Thymus (tissue), 14 donors: ENCODE data around the gene NOXO1. TPM values are rescaled to one million over a fixed set of nuclear protein-coding genes. Genes with fewer than 3 reads are reported as not detected.

Experiments
- DNase-seq, 9 donors: peaks; one replicate each; pipeline ENCODE4 v3.0.0-alpha.2; 2013; ENCODE audit warnings: low spot score in 9 of 9, low read depth in 6 of 9, missing footprints in 1 of 9
- H3K27ac ChIP-seq, 2 donors: one replicate each; pipeline ENCODE4 v1.5.1; 2013; ENCODE audit warnings: control low read depth in 1 of 2, low read depth in 1 of 2, low read length in 1 of 2, mild to moderate bottlenecking in 1 of 2, moderate library complexity in 1 of 2
- H3K27me3 ChIP-seq, 2 donors: one replicate each; pipeline ENCODE4 v1.5.1; 2013; ENCODE audit warnings: low read length in 1 of 2; ENCODE audit not compliant: control insufficient read depth in 2 of 2, insufficient read depth in 1 of 2
- H3K36me3 ChIP-seq, 2 donors: one replicate each; pipeline ENCODE4 v1.5.1; 2013; ENCODE audit warnings: low read length in 1 of 2, mild to moderate bottlenecking in 1 of 2, moderate library complexity in 1 of 2; ENCODE audit not compliant: control insufficient read depth in 2 of 2, insufficient read depth in 2 of 2
- H3K4me1 ChIP-seq, 2 donors: one replicate each; pipeline ENCODE4 v1.5.1; 2013; ENCODE audit warnings: low read length in 2 of 2; ENCODE audit not compliant: control insufficient read depth in 2 of 2, insufficient read depth in 2 of 2
- H3K4me3 ChIP-seq, 2 donors: one replicate each; pipeline ENCODE4 v1.5.1; 2013; ENCODE audit warnings: low read length in 2 of 2, control low read depth in 1 of 2, mild to moderate bottlenecking in 1 of 2
- H3K9me3 ChIP-seq, 2 donors: one replicate each; pipeline ENCODE4 v1.5.1; 2013; ENCODE audit warnings: low read length in 1 of 2, mild to moderate bottlenecking in 1 of 2; ENCODE audit not compliant: control insufficient read depth in 2 of 2, insufficient read depth in 1 of 2
- WGBS: extraction: QIAGEN DNeasy Blood & Tissue Kit; methylation state at CpG from one replicate; pipeline ENCODE4 v1.1.7; 2013; 5-methylcytosine and 5-hydroxymethylcytosine counted together
- long read RNA-seq, 10 donors: transcript quantifications; one replicate each; lab custom pipeline, GENCODE V29; 2026
- polyA plus RNA-seq: library from polyadenylated mRNA; stranded (reverse); fragments of 200-250 nt; gene quantifications from one replicate; pipeline ENCODE4 v1.2.3, GENCODE V29; 2013
- total RNA-seq: library from RNA; stranded (reverse); fragments of 120-200 nt; gene quantifications from one replicate; pipeline ENCODE4 v1.2.4, GENCODE V29; 2013
- donor health status: healthy.

NOXO1 gene
- 2.2 TPM for total RNA-seq
- 5.7 TPM for polyA plus RNA-seq
- long read RNA-seq, donor 1, result 0 reads
- long read RNA-seq, donor 2, result 0 reads
- long read RNA-seq, donor 3, result 0 reads
- long read RNA-seq, donor 4, result 0 reads
- long read RNA-seq, donor 5, partial matches to known transcripts, result 0 of 1 reads
- long read RNA-seq, donor 5, other reads (novel, unspliced or antisense), result 0 of 1 reads
- long read RNA-seq, donor 6, result 0 reads
- long read RNA-seq, donor 7, partial matches to known transcripts, result 0 of 1 reads
- long read RNA-seq, donor 7, other reads (novel, unspliced or antisense), result 0 of 1 reads
- long read RNA-seq, donor 8, result 0 reads
- long read RNA-seq, donor 9, result 0 reads
- long read RNA-seq, donor 10, result 0 reads

- peaks cover 28 to 33% of the 10 kb centered on the region in 2 donors for H3K36me3 ChIP-seq
- H3K9me3 ChIP-seq, result peaks cover 2 to 25% of the 10 kb centered on the region in 2 donors
- H3K27ac ChIP-seq, result no peak within 1 kb of the TSS
- H3K27me3 ChIP-seq, result peaks cover 52 to 66% of the 10 kb centered on the region in 2 donors
- peaks cover 10 to 22% of the 10 kb centered on the region in 2 donors for H3K4me1 ChIP-seq
- WGBS, result 44% methylated on average over 6 of the region's 6 CpGs
- H3K4me3 ChIP-seq, result no peak within 1 kb of the TSS
- DNase-seq, result no peak
Measured at GRCh38 chr16:1981398-1981836, at the start of gene NOXO1. TSS of gene NOXO1 (minus strand) at chr16:1981469. CDS start at chr16:1981179, 290 bp downstream.

- H3K27ac ChIP-seq, result no peak overlapping the region
- no peaks in the 10 kb centered on the region for H3K36me3 ChIP-seq
- peaks cover 1 to 11% of the 10 kb centered on the region in 2 donors for H3K9me3 ChIP-seq
- H3K4me3 ChIP-seq, result no peak overlapping the region
- peaks cover 38 to 71% of the 10 kb centered on the region in 2 donors for H3K27me3 ChIP-seq
- peaks cover 4 to 36% of the 10 kb centered on the region in 2 donors for H3K4me1 ChIP-seq
- WGBS, result 96% methylated on average over 11 of the region's 11 CpGs
- DNase-seq, result no peak
Measured at GRCh38 chr16:2030036-2030435, 48.8 kb upstream of the NOXO1 start.

- no peaks in the 10 kb centered on the region for H3K36me3 ChIP-seq
- no peak overlapping the region for H3K4me3 ChIP-seq
- WGBS, result 98% methylated on average over 22 of the region's 22 CpGs
- H3K9me3 ChIP-seq, result peaks cover 1 to 11% of the 10 kb centered on the region in 2 donors
- no peak for DNase-seq
- no peak overlapping the region for H3K27ac ChIP-seq
- H3K27me3 ChIP-seq, result peaks cover 42 to 75% of the 10 kb centered on the region in 2 donors
- peaks cover 4 to 37% of the 10 kb centered on the region in 2 donors for H3K4me1 ChIP-seq
Measured at GRCh38 chr16:2029350-2029749, 48.1 kb upstream of the NOXO1 start.

GRCh38 chr16:2028620-2029220 lies 47.5 kb upstream of the NOXO1 start:
- no peak overlapping the region for H3K4me3 ChIP-seq
- WGBS, result 89% methylated on average over 18 of the region's 18 CpGs
- peaks cover 1 to 11% of the 10 kb centered on the region in 2 donors for H3K9me3 ChIP-seq
- peaks cover 7 to 38% of the 10 kb centered on the region in 2 donors for H3K4me1 ChIP-seq
- no peaks in the 10 kb centered on the region for H3K36me3 ChIP-seq
- no peak for DNase-seq
- H3K27ac ChIP-seq, result no peak overlapping the region
- peaks cover 46 to 79% of the 10 kb centered on the region in 2 donors for H3K27me3 ChIP-seq

GRCh38 chr16:2028146-2028545 lies 46.9 kb upstream of the NOXO1 start:
- 92% methylated on average over 3 of the region's 3 CpGs for WGBS
- DNase-seq, result no peak
- no peak overlapping the region for H3K27ac ChIP-seq
- H3K9me3 ChIP-seq, result peaks cover 1 to 11% of the 10 kb centered on the region in 2 donors
- H3K4me3 ChIP-seq, result no peak overlapping the region
- peaks cover 9 to 38% of the 10 kb centered on the region in 2 donors for H3K4me1 ChIP-seq
- no peaks in the 10 kb centered on the region for H3K36me3 ChIP-seq
- peaks cover 46 to 78% of the 10 kb centered on the region in 2 donors for H3K27me3 ChIP-seq

- H3K27me3 ChIP-seq, result peaks cover 46 to 77% of the 10 kb centered on the region in 2 donors
- peak overlapping the region in 1 of 2 donors; percentile 55 for H3K4me3 ChIP-seq
- 13% methylated on average over 76 of the region's 76 CpGs for WGBS
- no peaks in the 10 kb centered on the region for H3K36me3 ChIP-seq
- peaks cover 12 to 35% of the 10 kb centered on the region in 2 donors for H3K4me1 ChIP-seq
- H3K9me3 ChIP-seq, result peaks cover 1 to 11% of the 10 kb centered on the region in 2 donors
- no peak for DNase-seq
- peak overlapping the region in 1 of 2 donors; percentile 13 for H3K27ac ChIP-seq
Measured at GRCh38 chr16:2027024-2028010, 46.0 kb upstream of the NOXO1 start.

GRCh38 chr16:2026461-2027023 lies 45.3 kb upstream of the NOXO1 start, which contains the start of gene NHERF2:
TSS of gene NHERF2 (plus strand) at chr16:2026902. CDS start at chr16:2027006, 104 bp downstream.
- H3K4me1 ChIP-seq, result peaks cover 12 to 33% of the 10 kb centered on the region in 2 donors
- H3K27ac ChIP-seq, result peak within 1 kb of the TSS in 1 of 2 donors; percentile 13
- WGBS, result 12% methylated on average over 59 of the region's 59 CpGs
- no peak for DNase-seq
- H3K9me3 ChIP-seq, result peaks cover 1 to 11% of the 10 kb centered on the region in 2 donors
- H3K36me3 ChIP-seq, result no peaks in the 10 kb centered on the region
- peaks cover 48 to 83% of the 10 kb centered on the region in 2 donors for H3K27me3 ChIP-seq
- peak within 1 kb of the TSS in 1 of 2 donors; percentile 55 for H3K4me3 ChIP-seq

GRCh38 chr16:2025878-2026460 lies 44.7 kb upstream of the NOXO1 start:
- no peak for DNase-seq
- no peak overlapping the region for H3K4me3 ChIP-seq
- H3K4me1 ChIP-seq, result peaks cover 12 to 33% of the 10 kb centered on the region in 2 donors

More at GRCh38 chr16:2025878-2026460, 44.7 kb upstream of the NOXO1 start:
- H3K9me3 ChIP-seq, result peaks cover 1 to 11% of the 10 kb centered on the region in 2 donors
- WGBS, result 96% methylated on average over 16 of the region's 16 CpGs
- peaks cover 50 to 85% of the 10 kb centered on the region in 2 donors for H3K27me3 ChIP-seq
- no peaks in the 10 kb centered on the region for H3K36me3 ChIP-seq
- no peak overlapping the region for H3K27ac ChIP-seq
